PC-9 (cell line): Measurements from ENCODE around the gene KIF24. TPM values are rescaled to one million over a fixed set of nuclear protein-coding genes. Genes with fewer than 3 reads are reported as not detected.

ENCODE experiments used
- BruUV-seq: library from RNA; stranded (reverse); fragments of 400-500 nt; replicated peaks from 2 replicates; lab custom pipeline; 2021; lab: Mats Ljungman, UMichigan
- CTCF ChIA-PET: fragments of 300-600 bp; sonication (Branson Sonifier 250); formaldehyde crosslinking; loops from one replicate; lab custom pipeline; 2022; ENCODE audit warnings: antibody characterized with exemption; lab: Charles Lee
- POLR2A ChIA-PET: fragments of 300-600 bp; sonication (Branson Sonifier 250); formaldehyde crosslinking; loops from one replicate; lab custom pipeline; 2022; ENCODE audit warnings: antibody characterized with exemption; ENCODE audit not compliant: unreplicated experiment; lab: Charles Lee
- DNase-seq, 2 experiments: peaks; one replicate each; pipeline versions ENCODE4 v3.0.0 to v3.0.0-alpha.2; 2015 to 2022; ENCODE audit warnings: mixed read lengths in 1 of 2
- H2AFZ ChIP-seq: fragments of 200-600 bp; sonication (generic); 2 replicates; pipeline ENCODE4 v1.8.1; 2017; ENCODE audit warnings: antibody characterized with exemption
- H3F3A ChIP-seq: fragments of 200-600 bp; sonication (generic); 2 replicates; pipeline ENCODE4 v1.8.1; 2017; ENCODE audit warnings: antibody characterized with exemption, mild to moderate bottlenecking, low read depth; ENCODE audit not compliant: insufficient read depth
- H3K27ac ChIP-seq: fragments of 200-600 bp; sonication (generic); 2 replicates; pipeline ENCODE4 v1.6.1; 2016; ENCODE audit warnings: mixed run types
- H3K27me3 ChIP-seq: fragments of 200-600 bp; sonication (generic); 2 replicates; pipeline ENCODE4 v1.6.1; 2016; ENCODE audit warnings: low read depth, mixed run types; ENCODE audit not compliant: insufficient read depth
- H3K36me3 ChIP-seq: fragments of 200-600 bp; sonication (generic); 2 replicates; pipeline ENCODE4 v1.6.1; 2016; ENCODE audit warnings: low read depth, mixed run types
- H3K4me1 ChIP-seq: fragments of 200-600 bp; sonication (generic); replicated peaks from 2 replicates; pipeline ENCODE4 v1.6.1; 2016; ENCODE audit warnings: mixed run types; ENCODE audit not compliant: insufficient read depth
- H3K4me2 ChIP-seq: fragments of 200-600 bp; sonication (generic); 2 replicates; pipeline ENCODE4 v1.6.1; 2017; ENCODE audit warnings: mixed run types
- H3K4me3 ChIP-seq: fragments of 200-600 bp; sonication (generic); 2 replicates; pipeline ENCODE4 v1.6.1; 2016; ENCODE audit warnings: mixed run types
- H3K79me2 ChIP-seq: fragments of 200-600 bp; sonication (generic); 2 replicates; pipeline ENCODE4 v1.6.1; 2017; ENCODE audit warnings: low read depth, mixed run types
- H3K9me2 ChIP-seq: fragments of 200-600 bp; sonication (generic); 2 replicates; pipeline ENCODE4 v1.8.1; 2017; ENCODE audit warnings: mild to moderate bottlenecking; ENCODE audit not compliant: insufficient read depth
- H3K9me3 ChIP-seq: fragments of 200-600 bp; sonication (generic); 2 replicates; pipeline ENCODE4 v1.8.1; 2016; ENCODE audit warnings: low read depth; ENCODE audit not compliant: insufficient read depth
- H4K20me1 ChIP-seq: fragments of 200-600 bp; sonication (generic); 2 replicates; pipeline ENCODE4 v1.8.1; 2017; ENCODE audit not compliant: insufficient read depth
- EZH2 ChIP-seq: fragments of 200-600 bp; sonication (generic); IDR thresholded peaks from 2 replicates; pipeline ENCODE4 v1.8.0; 2017; ENCODE audit warnings: antibody characterized with exemption, low read depth
- intact Hi-C: fragments of 100-400 bp; cut with micrococcal nuclease; formaldehyde crosslinking; loops from one replicate; pipeline ENCODE4 v1.10.0; 2022; ENCODE audit not compliant: unreplicated experiment
- total RNA-seq: library from RNA; stranded (reverse); gene quantifications from 2 replicates; pipeline ENCODE4 v1.2.3, GENCODE V29; 2021
- TF ChIP-seq, protein P1 (sequence below): fragments of 200-600 bp; sonication (generic); conservative IDR thresholded peaks from 2 replicates; pipeline ENCODE4 v1.6.1; 2017; ENCODE audit warnings: mixed run types, antibody characterized with exemption, mild to moderate bottlenecking, moderate library complexity

Gene KIF24
- total RNA-seq, 1 experiment from 2014 or later: 6.9 TPM

DNA sequence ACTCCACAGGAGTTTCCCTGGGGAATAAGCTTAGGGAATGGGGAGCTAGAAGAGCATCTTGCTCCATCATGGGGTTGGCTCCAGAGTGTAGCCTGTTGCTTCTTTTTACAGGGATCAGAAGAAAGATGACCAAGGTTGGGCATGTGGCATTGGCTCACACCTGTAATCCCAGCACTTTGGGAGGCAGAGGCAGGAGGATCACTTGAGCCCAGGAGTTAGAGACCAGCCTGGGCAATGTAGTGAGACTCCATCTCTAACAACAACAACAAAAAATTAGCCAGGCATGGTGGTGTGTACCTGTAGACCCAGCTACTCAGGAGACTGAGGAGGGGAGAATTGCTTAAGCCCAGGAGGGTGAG lies 18.7 kb upstream of the KIF24 start:
- Histone ChIP-seq H3K4me1 (no peaks in the 10 kb centered on the region), H3K4me3 (no peak overlapping the region), H3K27ac (no peak overlapping the region), H3K4me2 (no peak overlapping the region), H3K9me3 (no peaks in the 10 kb centered on the region), H3F3A (no peaks in the 10 kb centered on the region), H3K79me2 (no peaks in the 10 kb centered on the region), H3K27me3 (no peaks in the 10 kb centered on the region), H2AFZ (no peak overlapping the region), H3K36me3 (no peaks in the 10 kb centered on the region), H4K20me1 (no peaks in the 10 kb centered on the region), H3K9me2 (no peaks in the 10 kb centered on the region)
- no TSS peak for BruUV-seq
- ChIA-PET POLR2A (no interaction called here), CTCF (no interaction called here)
- no peak for DNase-seq
- no peak for TF ChIP-seq EZH2
- intact Hi-C loops: no loop called here

DNA sequence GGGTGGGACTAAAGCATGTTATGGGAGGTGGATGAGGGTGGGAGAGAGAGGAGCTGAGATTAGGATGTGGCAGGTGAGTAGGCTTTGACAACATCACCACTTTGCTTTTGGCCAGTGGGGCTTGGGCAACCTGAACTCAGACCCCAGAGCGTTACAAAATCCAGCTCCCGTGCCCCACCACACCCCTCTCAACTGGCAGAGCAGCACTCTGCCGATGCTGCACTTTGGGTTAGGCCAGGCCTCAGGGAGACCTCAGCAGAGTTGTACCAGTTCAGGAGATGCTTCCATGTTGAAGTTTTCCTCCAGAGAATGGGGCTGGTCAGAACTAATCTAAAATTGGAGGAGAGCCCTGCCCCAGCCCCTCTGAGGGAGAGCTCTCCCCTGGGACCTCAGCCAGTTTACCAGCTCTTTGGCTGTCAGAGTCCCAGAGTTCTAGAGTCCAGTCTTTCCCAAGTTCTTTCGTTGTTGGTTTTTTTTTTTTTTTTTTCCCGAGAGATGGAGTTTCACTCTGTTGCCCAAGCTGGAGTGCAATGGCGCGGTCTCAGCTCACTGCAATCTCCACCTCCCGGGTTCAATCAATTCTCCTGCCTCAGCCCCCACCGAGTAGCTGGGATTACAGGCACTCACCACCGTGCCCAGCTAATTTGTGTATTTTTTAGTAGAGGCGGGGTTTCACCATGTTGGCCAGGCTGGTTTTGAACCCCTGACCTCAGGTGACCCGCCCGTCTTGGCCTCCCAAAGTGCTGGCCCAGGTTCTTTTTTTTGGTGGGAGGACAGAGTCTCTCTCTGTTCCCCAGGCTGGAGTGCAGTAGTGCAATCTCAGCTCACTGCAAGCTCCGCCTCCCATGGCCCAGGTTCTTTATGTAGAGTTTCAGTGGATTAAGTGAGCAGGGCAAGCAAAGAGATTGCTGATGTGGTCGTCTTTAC lies 18.1 kb upstream of the KIF24 start:
- Histone ChIP-seq H3F3A (no peaks in the 10 kb centered on the region), H3K27ac (no peak overlapping the region), H3K4me3 (no peak overlapping the region), H3K36me3 (no peaks in the 10 kb centered on the region), H2AFZ (no peak overlapping the region), H3K9me2 (no peaks in the 10 kb centered on the region), H3K4me1 (no peaks in the 10 kb centered on the region), H3K79me2 (no peaks in the 10 kb centered on the region), H3K9me3 (no peaks in the 10 kb centered on the region), H4K20me1 (no peaks in the 10 kb centered on the region), H3K4me2 (no peak overlapping the region), H3K27me3 (no peaks in the 10 kb centered on the region)
- CTCF ChIA-PET: no interaction called here
- DNase-seq: no peak
- TF ChIP-seq, protein P1, sequence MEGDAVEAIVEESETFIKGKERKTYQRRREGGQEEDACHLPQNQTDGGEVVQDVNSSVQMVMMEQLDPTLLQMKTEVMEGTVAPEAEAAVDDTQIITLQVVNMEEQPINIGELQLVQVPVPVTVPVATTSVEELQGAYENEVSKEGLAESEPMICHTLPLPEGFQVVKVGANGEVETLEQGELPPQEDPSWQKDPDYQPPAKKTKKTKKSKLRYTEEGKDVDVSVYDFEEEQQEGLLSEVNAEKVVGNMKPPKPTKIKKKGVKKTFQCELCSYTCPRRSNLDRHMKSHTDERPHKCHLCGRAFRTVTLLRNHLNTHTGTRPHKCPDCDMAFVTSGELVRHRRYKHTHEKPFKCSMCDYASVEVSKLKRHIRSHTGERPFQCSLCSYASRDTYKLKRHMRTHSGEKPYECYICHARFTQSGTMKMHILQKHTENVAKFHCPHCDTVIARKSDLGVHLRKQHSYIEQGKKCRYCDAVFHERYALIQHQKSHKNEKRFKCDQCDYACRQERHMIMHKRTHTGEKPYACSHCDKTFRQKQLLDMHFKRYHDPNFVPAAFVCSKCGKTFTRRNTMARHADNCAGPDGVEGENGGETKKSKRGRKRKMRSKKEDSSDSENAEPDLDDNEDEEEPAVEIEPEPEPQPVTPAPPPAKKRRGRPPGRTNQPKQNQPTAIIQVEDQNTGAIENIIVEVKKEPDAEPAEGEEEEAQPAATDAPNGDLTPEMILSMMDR: no peak
- no peak for TF ChIP-seq EZH2
- POLR2A ChIA-PET: no interaction called here
- intact Hi-C loops: no loop called here
- BruUV-seq: no TSS peak

DNA sequence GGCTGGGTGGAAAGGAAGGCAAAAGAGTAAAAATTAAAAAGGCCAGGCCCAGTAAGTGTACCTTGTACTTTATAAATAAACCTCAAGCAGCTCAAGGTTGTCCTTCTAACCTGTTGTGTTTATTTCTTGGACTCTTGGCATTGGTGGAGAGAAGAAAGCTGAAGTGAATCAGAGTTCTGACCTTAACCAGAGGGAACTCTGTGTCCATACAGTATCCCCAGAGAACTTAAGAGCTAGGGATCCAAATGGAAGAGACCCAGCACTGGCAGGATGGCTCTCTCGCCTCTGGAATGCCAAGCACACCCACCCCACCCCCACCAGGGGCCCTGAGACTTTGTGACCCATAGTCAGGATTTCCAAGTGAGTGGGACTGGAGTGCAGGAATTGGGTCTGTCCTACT lies 14.5 kb upstream of the KIF24 start:
- Histone ChIP-seq H4K20me1 (no peaks in the 10 kb centered on the region), H3K27me3 (no peaks in the 10 kb centered on the region), H3K4me1 (no peaks in the 10 kb centered on the region), H2AFZ (no peak overlapping the region), H3K9me3 (no peaks in the 10 kb centered on the region), H3K79me2 (no peaks in the 10 kb centered on the region), H3K27ac (no peak overlapping the region), H3K4me3 (no peak overlapping the region), H3F3A (no peaks in the 10 kb centered on the region), H3K9me2 (no peaks in the 10 kb centered on the region), H3K36me3 (no peaks in the 10 kb centered on the region), H3K4me2 (no peak overlapping the region)
- TF ChIP-seq, protein P1: no peak
- no peak for TF ChIP-seq EZH2
- intact Hi-C loops: no loop called here
- DNase-seq: no peak
- POLR2A ChIA-PET: no interaction called here
- CTCF ChIA-PET: no interaction called here
- no TSS peak for BruUV-seq
